Testis (tissue), 2 donors: ENCODE results near the gene GLMP.

ENCODE experiments used
- CTCF ChIP-seq, 3 experiments: fragments of 450-650 bp in 2 of 3; fragments of 200-600 bp in 1 of 3; sonication (generic) in 1 of 3; IDR thresholded peaks; one replicate each; pipeline ENCODE4 v1.5.1; 2016 to 2019; ENCODE audit warnings: antibody characterized with exemption in 3 of 3, mild to moderate bottlenecking in 2 of 3, moderate library complexity in 1 of 3
- POLR2A ChIP-seq: fragments of 450-650 bp; IDR thresholded peaks from one replicate; pipeline ENCODE4 v1.6.1; 2017; ENCODE audit warnings: antibody characterized with exemption, mild to moderate bottlenecking, moderate library complexity

GRCh38 chr1:156242738-156243137, 52.7 kb downstream of the GLMP start:
- TF ChIP-seq CTCF (IDR thresholded peaks at IDR 0.05) (no peak), POLR2A (no peak)
